NCI-H2029 (cell line): Measurements from ENCODE around the gene ZNF276.
"Not testable (repeated sequence)": the region's sequence is repeated elsewhere in the genome, so short reads cannot be mapped to it uniquely, and the experiment has no call there.

Experiments used
- DNase-seq: peaks from one replicate; lab custom pipeline; 2025; lab: John Stamatoyannopoulos, UW

Gene ZNF276

DNA sequence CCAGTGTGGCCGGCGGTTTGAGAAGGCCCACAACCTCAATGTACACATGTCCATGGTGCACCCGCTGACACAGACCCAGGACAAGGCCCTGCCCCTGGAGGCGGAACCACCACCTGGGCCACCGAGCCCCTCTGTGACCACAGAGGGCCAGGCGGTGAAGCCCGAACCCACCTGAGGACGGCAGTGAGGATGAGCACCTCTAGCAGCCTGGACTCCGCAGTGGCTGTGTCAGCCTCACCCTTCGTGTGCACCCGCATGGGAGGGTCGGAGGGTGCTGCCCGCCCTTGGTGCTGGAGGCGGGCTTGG lies 16.7 kb downstream of the ZNF276 start:
- no peak for DNase-seq

GRCh38 chr16:89738538-89739317 lies 17.4 kb downstream of the ZNF276 start:
- no peak for DNase-seq

DNA sequence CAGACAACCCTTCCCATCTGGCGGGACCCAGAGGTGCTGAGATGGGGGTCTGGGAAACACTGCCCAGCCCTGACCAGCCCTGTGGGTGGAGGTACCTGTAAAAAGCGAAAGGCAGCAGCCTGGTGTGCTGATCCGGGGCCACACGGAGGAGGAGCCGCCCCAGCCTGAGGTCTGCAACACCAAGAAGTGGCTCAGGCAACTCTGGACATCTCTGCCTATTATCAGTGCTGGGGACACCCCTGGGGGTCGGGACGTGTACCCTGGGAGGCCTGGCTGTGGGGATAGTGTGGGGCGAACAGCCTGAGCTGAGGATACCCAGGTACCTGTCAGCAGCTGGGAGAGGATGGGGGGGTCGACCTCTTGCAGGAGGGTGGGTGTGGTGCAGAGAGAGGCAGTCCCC lies 18.0 kb downstream of the ZNF276 start:
- DNase-seq: no peak

DNA sequence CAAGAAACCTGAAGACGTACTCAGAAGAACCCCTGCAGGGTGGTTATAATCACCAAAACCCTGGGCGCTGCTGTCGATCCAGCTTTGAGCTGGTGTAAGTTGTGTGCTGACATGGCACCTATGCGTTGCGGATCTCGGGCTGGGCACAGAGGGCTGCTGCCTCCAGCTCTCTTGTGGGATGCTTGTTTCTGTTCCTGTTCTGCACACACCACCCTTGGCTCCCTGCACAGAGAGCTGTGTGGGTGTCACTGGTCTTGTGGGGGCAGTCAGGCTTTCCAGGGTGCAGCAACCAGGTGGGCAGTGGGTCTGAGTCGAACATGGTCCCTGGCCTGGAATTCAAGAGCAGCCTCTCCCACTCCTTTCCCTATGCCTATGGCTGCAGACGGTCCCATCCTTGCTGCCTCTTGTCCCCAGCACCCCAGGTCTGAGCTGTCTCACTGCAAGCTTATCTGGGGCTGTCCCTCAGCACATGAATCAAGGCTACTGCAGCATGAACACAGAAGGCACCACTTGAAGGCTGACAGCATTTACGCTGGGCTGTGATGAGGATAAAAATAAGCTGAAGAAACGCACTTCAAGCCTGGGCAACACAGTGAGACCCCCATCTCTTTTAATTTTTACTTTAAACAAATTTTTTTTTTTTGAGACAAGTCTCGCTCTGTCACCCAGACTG lies 20.1 kb downstream of the ZNF276 start:
- no peak for DNase-seq

GRCh38 chr16:89742948-89743347 lies 21.6 kb downstream of the ZNF276 start:
- no peak for DNase-seq

GRCh38 chr16:89744813-89745212 lies 23.5 kb downstream of the ZNF276 start:
- DNase-seq: no peak

GRCh38 chr16:89746043-89746442 lies 24.7 kb downstream of the ZNF276 start:
- DNase-seq: no peak

- no peak for DNase-seq
Measured at GRCh38 chr16:89748076-89748475, 26.7 kb downstream of the ZNF276 start.

- no peak for DNase-seq
Measured at GRCh38 chr16:89748921-89749320, 27.6 kb downstream of the ZNF276 start.

- DNase-seq: no peak
Measured at GRCh38 chr16:89749637-89750036, 28.3 kb downstream of the ZNF276 start.

- no peak for DNase-seq
Measured at GRCh38 chr16:89759746-89760340, 38.5 kb downstream of the ZNF276 start.

- no peak for DNase-seq
Measured at GRCh38 chr16:89761304-89761922, 40.1 kb downstream of the ZNF276 start.

- DNase-seq: no peak
Measured at GRCh38 chr16:89764711-89765201, 43.4 kb downstream of the ZNF276 start.

DNA sequence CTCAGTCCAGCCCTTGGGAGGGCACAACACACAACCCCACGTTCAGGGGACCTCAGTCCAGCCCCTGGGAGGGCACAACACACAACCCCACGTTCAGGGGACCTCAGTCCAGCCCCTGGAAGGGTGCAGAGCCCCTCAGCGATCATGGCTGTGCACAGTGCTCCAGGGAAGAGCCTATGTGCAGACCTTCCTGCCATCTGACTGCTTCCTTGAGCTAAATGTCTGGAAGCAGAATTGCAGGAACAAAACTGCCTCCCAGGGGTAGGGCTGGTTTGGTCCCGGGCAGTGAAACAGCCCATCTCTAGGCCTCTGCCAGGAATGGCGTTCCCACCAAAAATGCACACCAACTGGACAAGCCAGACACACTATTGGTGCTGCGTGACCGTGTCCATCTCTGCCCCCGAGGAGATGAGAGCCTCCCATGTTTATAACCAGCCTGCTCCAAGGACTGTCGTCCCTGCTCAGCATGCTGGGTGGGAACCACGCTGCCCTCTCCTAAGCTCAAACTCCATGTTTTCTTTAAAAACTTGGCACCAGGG lies 44.0 kb downstream of the ZNF276 start:
- DNase-seq: no peak

GRCh38 chr16:89770367-89770766 lies 49.0 kb downstream of the ZNF276 start:
- no peak for DNase-seq

DNA sequence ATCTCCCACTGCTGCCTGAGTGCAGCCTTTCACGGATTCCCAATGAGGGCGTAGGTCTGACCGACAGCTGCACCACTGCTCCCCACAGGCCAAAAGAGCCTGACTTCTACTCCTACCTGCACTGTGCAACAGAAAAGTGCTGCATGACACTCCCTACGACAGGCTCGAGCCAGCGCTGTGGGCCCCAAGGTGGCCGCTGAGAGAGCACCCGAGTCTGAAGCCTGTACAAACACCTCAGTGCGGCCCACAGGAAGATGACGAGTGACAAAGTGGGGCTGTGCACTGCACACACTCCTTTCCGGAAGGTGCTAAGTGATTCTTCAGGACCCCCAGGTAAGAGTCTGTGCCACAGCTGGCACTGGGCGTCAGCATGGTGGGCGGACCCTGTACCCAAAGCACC lies 53.9 kb downstream of the ZNF276 start:
- no peak for DNase-seq

- not testable (repeated sequence) for DNase-seq
Measured at GRCh38 chr16:89778211-89778610, 56.9 kb downstream of the ZNF276 start.

GRCh38 chr16:89779231-89779908 lies 58.0 kb downstream of the ZNF276 start:
- DNase-seq: no peak

DNA sequence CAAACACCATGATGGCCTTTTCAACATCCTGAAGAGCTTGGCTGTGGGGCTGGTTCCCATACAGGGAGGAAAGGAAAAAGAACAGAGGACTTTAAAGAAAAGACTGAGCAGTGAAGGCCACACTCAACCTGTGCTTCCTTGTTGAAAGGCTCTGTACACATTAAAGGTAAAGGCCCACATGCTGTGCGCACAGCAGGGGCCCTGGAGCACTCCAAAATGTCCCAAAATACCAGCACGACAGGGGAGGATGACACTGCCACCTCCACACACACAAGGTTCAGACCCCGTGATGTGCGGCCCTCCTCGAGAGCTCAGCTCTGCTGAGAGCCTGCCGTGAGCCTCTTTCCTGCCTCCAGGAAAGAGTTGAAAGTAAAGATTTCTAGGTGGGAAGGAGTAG lies 58.6 kb downstream of the ZNF276 start:
- DNase-seq: no peak

GRCh38 chr16:89782489-89782888 lies 61.2 kb downstream of the ZNF276 start:
- no peak for DNase-seq

DNA sequence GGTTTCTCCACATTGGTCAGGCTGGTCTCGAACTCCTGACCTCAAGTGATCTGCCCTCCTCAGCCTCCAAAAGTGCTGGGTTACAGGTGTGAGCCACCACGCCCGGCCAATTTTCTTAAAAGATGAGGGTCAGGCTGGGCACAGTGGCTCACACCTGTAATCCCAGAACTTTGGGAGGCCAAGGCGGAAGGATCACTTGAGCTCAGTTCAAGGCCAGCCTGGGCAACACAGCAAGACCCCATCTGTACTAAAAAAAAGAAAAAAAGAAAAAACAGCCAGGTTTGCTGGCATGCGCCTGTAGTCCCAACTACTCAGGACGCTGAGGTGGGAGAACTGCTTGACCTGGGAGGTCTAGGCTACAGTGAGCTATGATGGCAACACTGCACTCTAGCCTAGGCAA lies 62.6 kb downstream of the ZNF276 start:
- not testable (repeated sequence) for DNase-seq

DNA sequence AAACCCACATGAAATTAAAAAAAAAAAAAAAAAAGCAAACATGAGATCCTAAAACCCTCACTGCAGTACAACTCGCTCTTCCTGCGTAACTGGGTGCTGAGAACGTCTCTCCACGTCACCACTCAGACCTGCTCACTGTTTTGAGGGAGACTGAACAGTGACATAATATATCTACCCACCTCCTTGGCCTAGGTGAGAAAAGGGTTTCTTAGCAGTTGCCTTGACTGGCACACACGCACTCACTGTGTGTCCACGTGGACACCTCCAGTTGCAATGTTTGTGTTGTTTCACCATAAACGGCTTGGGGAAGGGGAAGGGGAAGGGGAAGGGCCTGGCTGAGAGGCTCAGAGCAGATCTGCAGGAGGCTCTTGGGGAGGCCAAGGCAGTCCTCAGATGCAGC lies 63.1 kb downstream of the ZNF276 start:
- DNase-seq: no peak
